NCI-H345 (cell line): ENCODE data around the gene PCSK4.
"Not testable (repeated sequence)": the region's sequence is repeated elsewhere in the genome, so short reads cannot be mapped to it uniquely, and the experiment has no call there.

Experiments used
- DNase-seq: peaks from one replicate; lab custom pipeline; 2025; lab: John Stamatoyannopoulos, UW

Gene PCSK4

DNA sequence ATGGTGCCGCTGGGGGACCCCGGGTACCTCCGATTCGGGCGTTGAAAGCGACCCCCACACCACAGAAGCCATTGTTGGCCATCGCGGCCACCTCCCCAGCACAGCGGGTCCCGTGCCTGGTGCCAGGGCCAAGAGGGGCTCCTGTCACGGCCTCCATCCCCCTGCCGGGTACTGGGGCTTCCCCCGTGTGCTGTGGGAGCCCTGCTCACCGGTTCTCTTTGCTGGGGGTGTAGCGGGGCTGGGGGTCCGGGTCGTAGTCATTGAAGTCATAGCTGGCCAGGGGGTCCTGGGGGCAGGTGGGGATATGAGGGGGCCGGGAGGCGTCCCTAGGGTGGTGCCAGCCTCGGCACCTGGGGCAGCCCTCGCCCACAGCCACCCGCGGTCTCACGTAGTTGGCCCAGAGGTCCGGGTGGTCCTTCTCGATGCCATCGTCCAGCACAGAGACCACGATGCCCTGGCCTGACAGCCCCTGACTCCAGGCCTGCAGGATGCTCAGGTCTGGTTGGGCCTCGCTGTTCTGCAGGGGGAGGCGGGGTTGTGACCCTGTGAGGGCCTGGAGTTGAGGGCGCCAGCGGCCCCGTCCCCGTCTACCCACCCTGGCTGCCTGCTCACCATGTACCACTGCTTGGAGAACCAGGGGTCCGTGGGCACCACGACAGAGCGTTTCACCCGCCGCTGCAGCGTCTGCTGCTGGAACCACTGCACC lies 2.4 kb downstream of the PCSK4 start:
- no peak for DNase-seq

DNA sequence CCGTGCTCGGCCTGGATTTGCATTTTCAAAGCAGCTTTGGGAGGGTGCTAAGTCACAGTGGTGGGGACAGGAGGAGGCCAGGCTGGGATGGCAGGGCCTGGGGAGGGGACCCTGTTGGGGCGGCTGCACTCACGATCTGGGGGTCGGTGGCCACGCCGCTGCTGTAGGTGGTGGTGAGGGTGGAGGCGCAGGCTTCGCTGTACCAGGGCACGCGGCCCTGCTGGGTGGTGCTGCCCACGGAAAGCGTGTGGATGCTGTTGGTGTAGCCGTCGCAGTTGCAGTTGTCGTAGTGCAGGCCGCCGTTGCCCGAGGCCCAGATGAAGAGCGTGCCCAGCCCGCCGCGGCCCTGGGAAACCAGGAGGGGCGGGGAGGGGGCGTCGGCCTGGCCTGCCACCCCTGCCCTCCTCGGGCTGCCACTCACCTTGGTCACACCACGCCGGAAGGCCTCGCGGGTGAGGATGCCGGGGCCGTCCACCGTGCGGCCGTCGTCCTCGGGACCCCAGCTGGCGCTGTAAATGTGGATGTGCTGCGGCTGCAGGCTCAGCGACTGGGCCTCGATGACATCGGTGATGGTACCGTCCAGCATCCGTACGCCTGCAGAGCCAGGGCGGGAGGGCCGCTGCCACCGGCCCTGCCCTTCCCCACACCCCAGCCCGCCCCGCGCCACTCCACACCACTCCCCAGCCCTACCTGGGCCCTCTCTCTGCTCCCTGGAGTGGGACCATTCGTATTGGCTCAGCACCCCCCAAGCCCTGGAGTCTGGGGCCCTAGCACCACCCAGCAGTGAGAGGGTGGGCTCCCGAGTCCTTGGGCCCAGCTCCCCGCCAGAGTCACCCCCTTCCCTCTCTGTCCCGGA lies 3.2 kb downstream of the PCSK4 start:
- DNase-seq, result no peak

DNA sequence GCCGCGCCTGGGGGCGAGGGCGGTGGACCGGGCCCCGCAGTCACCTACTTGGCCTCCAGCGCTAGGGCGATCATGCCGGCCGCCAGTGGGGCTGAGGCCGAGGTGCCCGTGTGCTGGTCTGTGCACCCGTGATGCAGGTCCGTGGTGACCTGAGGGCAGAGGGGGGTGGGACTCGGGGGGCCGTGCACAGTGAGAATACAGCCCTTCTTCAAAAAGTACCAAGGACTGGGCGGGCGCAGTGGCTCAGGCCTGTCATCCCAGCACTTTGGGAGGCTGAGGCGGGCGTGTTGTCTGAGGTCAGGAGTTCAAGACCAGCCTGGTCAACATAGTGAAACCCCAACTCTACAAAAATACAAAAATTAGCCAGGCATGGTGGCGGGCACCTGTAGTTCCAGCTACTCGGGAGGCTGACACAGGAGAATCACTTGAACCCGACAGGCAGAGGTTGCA lies 6.1 kb downstream of the PCSK4 start:
- no peak for DNase-seq

DNA sequence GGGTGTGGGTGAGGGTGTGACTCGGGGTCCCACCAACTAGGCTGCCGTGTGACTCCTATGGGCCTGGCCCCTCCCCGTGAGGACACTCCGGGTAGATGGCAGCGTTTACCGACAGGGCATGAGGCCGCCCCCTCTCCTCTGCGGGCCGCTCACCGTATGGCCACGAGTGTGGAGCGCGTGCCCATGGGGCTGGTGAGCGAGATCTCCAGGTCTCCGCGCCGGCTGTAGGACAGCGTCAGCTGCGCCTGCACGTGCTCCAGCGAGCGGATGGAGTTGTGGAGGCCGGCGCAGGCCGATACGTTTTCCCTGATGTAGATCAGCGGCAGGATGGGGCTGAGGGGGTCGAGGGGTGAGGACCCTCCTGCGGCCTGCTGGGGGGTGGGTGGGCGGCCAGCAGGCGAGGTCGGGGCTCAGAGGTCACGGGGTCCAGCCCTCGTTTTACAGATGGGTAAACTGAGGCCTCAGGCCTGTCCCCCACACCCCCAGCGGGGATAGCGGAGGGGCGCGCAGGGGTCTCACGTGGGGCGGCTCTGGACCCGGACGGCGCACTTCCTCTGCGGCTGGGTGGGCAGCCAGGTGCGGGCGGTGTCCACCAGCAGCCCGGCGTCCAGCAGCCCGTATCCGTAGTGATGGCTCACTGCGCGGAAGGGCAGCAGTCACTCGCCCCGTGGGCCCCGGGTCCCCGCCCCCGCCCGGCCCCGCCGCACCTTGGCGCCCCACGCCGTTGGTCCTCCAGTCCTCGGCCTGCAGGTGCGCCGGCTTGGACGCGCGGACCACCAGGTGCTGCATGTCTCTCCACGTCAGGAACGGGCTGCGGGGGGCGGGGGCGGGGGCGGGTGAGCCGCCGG lies 6.8 kb downstream of the PCSK4 start:
- DNase-seq, result no peak

DNA sequence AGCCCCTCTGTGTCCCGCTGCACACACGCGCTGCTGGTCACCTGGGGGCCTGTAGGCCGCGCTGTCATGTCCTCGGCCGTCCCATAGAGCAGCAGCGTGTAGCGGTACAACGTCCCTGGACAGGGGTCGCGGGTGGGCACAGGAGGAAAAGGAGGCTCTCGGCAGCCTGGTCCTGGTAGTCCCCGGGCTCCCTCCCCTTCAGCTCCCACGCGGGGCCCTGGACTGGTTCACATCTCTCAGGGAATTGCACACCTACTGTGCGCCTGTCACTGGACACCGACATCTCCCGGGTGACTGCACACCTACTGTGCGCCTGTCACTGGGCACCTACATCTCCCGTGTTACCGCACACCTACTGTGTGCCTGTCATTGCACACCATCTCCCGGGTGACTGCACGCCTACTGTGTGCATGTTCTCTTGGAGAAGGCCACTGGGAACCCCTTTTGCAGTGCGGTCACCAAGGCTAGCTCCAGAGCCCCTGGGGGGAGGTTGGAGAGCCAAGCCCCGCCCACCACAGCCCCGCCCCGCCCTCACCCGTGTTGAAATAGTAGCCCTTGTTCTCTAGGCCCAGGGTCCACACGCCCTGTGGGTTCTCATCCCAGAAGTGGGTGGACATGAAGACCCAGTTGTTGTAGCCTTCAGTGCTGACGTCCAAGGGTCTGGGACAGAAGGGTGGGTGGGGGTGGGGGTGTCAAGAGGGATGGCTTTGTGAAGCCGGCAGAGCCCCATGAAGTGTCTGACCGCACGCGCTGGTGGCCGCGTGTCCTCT lies 7.6 kb downstream of the PCSK4 start:
- no peak for DNase-seq

DNA sequence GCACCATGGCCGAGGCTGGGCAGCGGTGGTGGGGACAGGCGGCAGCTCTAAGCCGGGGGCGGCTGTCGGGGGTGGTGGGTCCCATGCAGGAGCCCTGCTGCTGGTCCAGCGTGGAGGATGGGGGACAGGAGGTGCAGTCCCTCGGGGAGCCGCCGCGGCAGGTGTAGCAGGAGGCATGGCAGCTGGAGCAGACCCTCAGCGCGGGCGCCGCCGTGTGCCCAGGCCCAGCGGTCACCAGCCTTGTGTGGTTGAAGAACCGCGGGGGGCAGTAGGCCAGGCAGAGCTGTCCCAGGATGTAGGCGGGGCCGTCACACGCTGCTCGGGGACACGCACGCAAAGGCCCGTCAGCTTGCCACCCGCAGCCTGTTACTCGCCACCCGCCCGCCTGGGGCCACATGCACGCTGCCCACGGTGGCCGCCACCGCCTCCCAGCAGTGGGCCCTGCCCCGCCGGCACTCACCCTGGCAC lies 8.2 kb downstream of the PCSK4 start:
- no peak for DNase-seq

DNA sequence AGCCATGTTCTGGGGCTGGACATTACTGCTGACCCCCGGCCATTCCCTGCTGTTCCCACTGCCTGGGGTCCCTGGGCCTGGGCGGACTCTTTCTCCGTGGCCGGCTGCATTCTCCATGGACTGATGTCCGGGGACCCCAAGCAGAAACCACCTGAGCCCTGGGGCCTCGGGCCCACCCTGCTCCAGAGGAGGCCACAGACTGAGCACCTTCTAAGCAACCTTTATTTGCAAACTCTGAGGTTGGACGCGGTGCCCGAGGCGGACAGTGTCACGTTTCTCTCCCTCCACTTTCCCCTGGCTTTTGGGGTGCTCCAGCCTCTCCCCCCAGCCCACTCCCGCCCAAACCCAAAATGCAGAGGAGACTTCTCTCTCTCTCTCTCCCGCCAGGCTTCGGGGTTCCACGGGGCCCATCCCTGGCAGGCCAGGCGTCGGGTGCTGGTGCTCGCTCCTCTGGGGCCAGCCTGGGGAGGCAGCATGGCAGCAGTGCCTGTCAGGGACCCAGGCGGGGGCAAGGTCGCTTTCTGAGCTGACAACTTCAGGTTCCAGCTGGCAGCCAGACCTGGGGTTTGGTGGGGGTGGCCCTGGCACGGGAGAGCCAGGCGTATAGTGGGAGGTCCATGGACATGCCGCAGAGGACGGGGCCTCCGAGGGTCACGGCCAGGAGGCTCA lies 8.8 kb downstream of the PCSK4 start:
- no peak for DNase-seq

DNA sequence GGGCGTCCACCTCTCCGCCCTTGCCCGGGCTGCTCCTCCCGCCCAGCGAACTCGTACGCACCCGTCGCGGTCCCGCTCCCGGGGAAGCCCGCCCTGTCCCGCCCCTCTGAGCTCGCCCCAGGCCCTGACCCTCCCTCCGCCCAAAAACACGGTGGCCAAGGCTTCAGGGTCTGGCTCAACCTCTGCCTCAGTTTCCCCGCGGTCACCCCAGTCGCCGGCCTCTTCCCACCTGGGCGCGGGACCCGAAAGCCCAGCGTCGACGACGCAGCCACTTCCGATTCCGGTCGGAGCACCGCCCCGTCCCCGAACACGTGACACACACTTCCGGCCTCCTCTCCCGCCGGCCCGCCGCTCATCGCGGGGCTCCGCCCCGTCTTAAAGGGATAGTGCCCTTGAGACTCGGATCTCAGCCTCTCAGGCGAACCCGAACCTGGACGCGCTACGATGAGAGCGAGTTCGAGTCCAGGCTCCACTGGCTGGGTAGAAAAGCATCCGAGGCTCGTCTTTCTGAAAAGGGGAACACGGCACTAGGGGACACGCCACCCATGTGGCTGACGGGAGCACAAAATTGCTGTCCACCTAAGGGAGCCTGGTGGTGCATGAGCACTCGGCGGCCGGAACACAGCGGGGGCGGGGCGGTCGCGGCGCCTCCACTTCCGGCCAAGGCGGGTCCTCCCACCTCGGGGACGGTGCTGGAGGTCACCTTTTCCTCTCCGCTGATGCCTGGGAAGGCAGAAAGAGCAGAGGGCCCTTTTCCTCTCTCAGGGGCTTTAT lies 11.0 kb downstream of the PCSK4 start, which contains the start of gene C19orf25:
Gene C19orf25, minus strand, starts transcription at position 282 of the 774 bp plus-strand sequence. CDS start 312 bp downstream, outside the sequence.
- DNase-seq, result peak; percentile 96

DNA sequence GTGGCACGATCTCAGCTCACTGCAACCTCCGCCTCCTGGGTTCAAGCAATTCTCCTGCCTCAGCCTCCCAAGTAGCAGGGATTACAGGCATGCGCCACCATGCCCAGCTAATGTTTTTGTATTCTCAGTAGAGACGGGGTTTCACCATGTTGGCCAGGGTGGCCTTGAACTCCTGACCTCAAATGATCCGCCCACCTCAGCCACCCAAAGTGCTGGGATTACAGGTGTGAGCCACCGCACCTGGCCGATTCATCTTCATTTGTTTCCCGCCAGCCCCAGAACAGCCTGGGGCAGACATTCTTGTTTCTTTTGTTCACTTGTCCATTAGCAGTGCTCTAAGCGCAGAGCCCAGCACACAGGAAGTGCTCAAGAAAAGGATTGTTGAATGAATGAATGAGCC lies 13.1 kb downstream of the PCSK4 start:
- not testable (repeated sequence) for DNase-seq

DNA sequence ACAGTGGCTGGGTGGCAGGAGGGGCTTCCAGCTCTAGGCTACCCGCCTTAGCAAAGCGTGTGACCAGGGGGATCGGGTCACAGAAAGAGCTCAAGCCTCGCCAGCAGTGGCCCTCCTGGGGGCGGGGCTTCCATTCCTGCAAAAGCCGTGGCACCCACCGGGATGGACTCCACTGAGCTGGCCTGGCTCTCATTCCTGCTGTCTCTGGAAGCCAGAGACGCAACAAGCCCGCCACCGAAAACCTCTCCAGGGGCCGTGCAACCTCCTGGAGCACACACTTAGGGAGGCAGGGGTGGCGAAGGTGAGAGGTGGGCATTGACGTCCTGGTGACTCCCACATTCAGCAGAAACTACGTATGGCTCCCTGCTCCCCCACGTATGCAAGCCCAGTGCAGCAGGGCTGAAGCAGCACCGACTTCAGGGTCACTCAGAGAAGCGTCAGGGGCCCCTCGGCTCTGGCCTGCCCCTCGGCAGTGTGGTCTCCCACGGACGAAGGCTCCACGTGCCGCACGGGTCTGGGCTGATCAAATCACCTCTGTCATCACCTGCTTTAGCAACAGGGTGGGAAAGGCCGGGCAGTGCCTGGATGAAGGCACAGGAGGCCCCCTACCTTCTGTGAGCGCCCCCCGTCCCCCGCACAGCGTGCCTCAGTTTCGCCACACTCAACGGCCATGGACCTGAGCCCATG lies 14.3 kb downstream of the PCSK4 start:
- DNase-seq, result no peak

DNA sequence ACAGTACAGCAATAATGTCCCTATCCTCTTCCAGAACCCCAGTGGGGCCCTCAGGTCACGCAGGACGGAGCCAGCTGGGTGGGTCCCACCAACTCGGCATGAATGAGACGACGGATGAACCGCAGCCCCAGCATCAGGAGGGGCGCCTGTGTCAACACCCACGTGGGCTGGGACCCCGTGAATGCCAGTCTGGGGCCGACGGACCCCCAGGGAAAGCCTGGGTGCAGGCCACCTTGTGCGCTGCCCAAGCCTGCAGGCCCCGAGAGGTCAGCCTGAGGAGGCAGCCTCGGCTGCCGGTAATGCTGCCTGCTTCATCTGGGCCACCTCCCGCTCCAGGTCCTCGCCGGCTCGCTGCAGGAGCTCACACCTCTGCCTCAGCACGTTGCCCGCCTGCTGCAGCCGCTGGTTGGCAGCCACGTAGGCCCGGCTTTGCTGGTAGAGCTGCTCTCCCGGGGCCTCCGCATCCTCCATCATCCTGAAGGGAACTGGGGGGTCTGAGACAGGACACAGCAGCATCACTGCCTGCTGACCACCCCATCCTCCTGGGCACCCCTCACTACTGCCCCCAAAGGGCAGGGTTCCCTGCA lies 15.3 kb downstream of the PCSK4 start:
- no peak for DNase-seq

DNA sequence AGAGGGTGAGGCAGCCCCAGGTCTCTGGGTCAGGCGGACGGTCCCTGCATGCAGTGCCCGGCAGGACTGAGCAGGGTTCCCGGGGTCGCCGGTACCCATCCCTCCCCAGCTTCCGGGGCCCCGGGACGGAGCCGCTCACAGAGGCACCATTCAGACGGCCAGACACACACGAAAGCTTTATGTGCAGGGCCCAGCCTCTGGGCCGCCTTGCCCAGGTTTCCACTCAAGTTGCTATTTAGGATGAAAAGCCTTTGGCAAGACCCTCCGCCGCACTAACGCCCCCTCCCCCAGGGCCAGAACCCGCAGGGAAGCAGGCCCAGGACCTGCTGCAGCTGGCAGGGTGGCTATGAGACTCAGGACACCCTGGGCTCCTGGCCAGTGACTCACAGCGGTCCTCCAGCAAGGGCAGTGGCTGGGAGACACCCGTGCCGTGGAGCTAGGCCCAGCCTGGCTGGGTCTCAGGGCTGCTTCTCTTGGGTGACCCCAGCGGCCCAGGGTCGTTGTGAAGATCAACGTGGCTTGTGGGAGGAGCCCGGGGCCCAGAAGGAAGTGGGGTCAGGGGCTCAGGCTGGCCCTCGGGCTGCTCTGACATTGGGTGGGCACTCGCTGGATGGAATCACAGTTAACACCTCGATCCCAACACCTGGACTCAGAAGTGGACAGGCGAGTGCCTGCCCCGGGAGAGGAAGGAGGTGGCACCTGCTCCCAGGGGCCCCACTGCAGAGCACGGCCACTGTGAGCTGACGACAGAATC lies 16.0 kb downstream of the PCSK4 start:
- DNase-seq, result no peak

DNA sequence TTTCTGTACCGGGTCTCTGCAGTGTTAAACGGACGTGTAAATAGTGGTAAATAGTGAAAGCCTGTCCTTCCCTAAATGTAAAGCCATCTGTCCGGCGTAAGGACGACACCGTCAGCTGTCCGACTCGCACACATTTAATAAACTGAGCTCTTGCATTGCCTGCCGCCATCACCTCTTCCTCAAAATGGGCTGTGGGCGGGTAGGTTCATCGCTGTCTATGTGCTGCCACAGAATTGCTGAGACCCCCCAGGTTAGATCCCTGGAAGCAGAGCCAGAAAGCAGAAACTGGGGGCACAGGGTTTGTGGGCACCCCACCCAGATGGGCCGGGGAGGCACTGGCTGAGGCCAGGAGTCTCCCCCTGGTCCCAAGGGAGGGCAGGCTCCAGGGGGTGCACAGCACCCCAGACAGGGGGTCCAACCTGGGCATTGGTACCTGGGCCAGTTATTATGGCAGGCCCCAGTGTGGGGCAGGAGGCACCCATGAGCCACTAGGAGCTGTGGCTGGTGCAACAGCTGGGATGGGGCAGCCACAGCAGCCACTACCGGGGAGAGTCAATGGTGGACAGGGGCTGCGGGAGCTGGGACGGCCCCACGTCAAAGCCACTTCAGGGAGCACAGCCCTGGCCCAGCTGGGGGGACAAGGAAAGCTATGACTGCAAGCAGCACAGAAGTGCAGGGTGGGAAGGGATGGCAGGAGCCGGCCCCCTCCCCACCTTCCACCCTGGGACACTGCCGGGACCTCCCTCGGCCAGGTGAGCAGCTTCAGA lies 16.9 kb downstream of the PCSK4 start:
- no peak for DNase-seq

DNA sequence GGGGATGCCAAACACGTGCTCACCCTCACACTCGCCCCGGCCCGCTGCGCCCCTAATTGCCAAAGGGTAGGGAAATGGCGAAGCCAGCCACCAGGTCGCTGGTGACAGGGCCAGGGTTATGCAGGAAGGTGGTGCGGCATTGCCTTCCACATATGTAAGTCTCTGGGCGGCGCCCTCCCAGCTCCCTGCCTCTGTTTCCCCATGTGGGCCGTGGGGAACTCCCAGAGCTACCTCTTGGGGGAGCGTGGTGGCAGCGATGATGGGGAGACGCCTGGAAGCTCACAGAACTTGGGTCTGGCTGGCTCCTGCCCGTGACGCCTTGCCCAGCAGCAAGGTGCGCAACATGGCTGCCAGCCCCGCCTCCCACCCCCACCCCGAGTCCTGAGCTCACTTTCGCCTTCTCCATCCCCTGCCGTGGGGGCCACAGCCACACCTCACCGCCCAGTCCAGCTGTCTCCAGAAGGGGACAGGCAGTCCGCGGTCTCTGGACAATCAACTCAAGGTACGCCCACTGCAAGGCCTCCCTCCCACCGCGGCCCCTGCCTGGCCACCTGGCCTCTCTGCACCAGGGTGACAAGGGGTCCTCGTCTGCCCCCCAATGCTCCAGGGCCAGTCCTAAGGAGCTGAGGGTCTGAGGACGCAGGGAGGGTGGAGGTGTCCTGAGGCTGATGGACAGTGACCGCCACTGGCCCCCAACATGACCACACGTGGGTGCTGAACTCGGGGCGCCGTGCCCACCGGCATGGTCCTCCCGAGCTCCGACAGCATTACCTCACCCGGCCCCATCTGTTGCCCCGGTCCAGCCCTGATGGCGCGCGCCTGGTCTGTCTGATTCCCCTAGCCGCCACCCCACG lies 17.7 kb downstream of the PCSK4 start:
- no peak for DNase-seq

DNA sequence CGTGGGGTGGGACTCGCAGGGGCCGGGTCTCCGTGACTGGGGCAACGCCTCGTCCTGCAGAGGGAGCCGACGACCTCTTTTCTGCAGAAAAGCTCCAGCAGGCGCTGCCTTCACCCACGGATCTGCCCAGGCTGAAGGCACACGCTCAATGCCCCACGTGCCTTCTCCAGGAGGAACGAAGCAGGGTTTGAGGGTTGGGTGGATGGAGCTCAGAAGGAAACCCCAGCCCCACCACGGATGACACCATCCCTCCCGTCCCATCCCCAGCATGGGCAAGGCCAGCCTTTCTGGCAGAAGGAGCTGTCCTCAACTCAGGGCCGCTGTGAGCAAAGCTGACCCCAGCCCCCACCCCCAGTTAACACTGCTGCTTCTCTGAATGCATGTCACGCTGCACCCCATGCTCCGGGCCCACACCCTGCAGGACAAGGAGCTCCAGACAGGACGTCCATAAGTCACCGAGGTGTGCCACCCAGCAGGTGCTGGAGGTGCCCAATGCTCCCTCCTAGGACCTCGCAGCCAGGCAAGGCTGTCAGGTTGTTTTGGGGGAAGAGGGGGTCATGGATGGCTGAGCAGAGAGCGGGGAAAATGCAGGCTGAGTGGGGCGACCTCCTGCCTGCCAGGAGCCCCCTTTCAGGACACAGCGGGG lies 18.5 kb downstream of the PCSK4 start:
- no peak for DNase-seq

DNA sequence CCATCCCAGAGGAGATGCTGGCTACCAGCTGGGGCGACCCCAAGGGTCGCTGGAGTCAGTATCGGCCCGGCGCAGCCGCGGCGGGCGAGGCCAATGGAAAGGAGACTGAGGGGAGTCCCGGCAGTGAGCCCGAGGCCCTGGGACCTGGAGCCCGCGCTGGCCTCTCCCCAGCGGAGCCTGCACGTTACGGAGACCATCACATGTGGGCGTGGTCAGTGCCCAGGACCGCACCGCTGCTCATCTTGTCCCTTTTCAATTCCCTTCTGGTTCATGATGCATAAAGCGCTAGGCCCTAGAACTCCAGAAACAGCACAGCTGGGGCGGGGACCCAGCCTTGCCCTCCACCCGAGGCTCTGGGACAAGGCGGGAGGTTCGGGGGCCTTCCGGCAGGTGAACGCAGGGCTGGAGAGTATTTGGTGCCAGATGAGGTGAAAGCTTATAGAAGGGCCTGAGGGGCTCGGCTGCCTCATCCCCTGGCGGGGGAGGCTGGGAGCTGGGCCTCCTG lies 19.1 kb downstream of the PCSK4 start:
- DNase-seq, result no peak
